IMR-90 (cell line): ENCODE results near the gene BLTP3B.

Experiments used
- BHLHE40 ChIP-seq: fragments of 150-350 bp; IDR thresholded peaks from 2 replicates; pipeline ENCODE4 v1.6.1; 2016; ENCODE audit warnings: mild to moderate bottlenecking, low read depth, low read length
- CEBPB ChIP-seq: IDR thresholded peaks from 2 replicates; pipeline ENCODE4 v1.6.1; 2012; ENCODE audit warnings: low read depth, low read length, improper control_type of control experiment
- CHD1 ChIP-seq: IDR thresholded peaks from 2 replicates; pipeline ENCODE4 v1.6.1; 2012; ENCODE audit warnings: low read depth, low read length, improper control_type of control experiment
- ELK1 ChIP-seq: fragments of 150-350 bp; IDR thresholded peaks from 2 replicates; pipeline ENCODE4 v1.6.1; 2016; ENCODE audit warnings: low read depth, mild to moderate bottlenecking, low read length, moderate library complexity, borderline replicate concordance
- MAFK ChIP-seq: IDR thresholded peaks from 2 replicates; pipeline ENCODE4 v1.6.1; 2012; ENCODE audit warnings: low read depth, low read length, improper control_type of control experiment
- MXI1 ChIP-seq: IDR thresholded peaks from 2 replicates; pipeline ENCODE4 v1.6.1; 2012; ENCODE audit warnings: low read depth, mild to moderate bottlenecking, low read length, moderate library complexity, borderline replicate concordance
- POLR2A ChIP-seq: IDR thresholded peaks from 2 replicates; pipeline ENCODE4 v1.6.1; 2012; ENCODE audit warnings: mild to moderate bottlenecking, low read depth, low read length
- RAD21 ChIP-seq: IDR thresholded peaks from 2 replicates; pipeline ENCODE4 v1.6.1; 2012; ENCODE audit warnings: low read length, improper control_type of control experiment
- RCOR1 ChIP-seq: IDR thresholded peaks from 2 replicates; pipeline ENCODE4 v1.6.1; 2012; ENCODE audit warnings: mild to moderate bottlenecking, low read length, improper control_type of control experiment; ENCODE audit not compliant: insufficient replicate concordance
- RFX5 ChIP-seq: IDR thresholded peaks from 2 replicates; pipeline ENCODE4 v1.8.0; 2012; ENCODE audit warnings: low read depth, mild to moderate bottlenecking, low read length, moderate library complexity
- SMC3 ChIP-seq: fragments of 150-350 bp; IDR thresholded peaks from 2 replicates; pipeline ENCODE4 v1.6.1; 2016; ENCODE audit warnings: low read depth, mild to moderate bottlenecking, antibody characterized with exemption, low read length, moderate library complexity
- USF2 ChIP-seq: fragments of 150-350 bp; IDR thresholded peaks from 2 replicates; pipeline ENCODE4 v1.6.1; 2017; ENCODE audit warnings: mild to moderate bottlenecking, antibody characterized with exemption, low read length, low read depth
- TF ChIP-seq, protein P1 (sequence below): conservative IDR thresholded peaks from 2 replicates; pipeline ENCODE4 v1.5.1; 2012; ENCODE audit warnings: mild to moderate bottlenecking, low read depth, low read length, improper control_type of control experiment

DNA sequence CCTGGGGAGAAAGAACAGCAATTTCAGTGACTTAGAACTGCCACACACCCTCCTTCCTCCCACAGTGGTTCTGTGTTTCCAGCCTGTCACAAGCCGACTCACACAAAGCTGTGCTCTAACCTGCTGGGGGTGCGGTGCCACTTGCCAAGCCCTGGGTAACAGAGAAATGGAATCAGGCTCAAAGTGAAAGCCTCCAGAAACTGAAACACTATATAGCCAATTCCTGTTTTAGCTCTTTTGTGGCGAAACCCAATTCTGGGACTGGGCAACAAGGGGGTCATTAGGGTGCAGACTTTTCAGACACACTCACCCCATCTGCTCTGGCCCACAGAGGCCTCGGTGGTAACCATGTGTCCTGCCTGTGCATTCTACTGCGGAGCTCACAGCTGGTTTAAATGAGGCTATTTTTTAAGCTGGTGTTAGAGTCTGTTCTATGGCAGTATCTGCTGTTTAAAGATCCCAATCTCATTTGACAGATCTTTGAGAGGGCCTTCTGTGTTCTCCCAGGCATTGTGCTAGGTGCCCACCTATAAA lies 42.8 kb upstream of the BLTP3B start:
- TF ChIP-seq RAD21 (no peak), MAFK (no peak), USF2 (no peak), MXI1 (no peak), CHD1 (no peak), BHLHE40 (no peak), RFX5 (no peak), ELK1 (no peak), POLR2A (no peak), RCOR1 (no peak), CEBPB (no peak), SMC3 (no peak)
- TF ChIP-seq, protein P1, sequence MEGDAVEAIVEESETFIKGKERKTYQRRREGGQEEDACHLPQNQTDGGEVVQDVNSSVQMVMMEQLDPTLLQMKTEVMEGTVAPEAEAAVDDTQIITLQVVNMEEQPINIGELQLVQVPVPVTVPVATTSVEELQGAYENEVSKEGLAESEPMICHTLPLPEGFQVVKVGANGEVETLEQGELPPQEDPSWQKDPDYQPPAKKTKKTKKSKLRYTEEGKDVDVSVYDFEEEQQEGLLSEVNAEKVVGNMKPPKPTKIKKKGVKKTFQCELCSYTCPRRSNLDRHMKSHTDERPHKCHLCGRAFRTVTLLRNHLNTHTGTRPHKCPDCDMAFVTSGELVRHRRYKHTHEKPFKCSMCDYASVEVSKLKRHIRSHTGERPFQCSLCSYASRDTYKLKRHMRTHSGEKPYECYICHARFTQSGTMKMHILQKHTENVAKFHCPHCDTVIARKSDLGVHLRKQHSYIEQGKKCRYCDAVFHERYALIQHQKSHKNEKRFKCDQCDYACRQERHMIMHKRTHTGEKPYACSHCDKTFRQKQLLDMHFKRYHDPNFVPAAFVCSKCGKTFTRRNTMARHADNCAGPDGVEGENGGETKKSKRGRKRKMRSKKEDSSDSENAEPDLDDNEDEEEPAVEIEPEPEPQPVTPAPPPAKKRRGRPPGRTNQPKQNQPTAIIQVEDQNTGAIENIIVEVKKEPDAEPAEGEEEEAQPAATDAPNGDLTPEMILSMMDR = no peak
